RKO (cell line): ENCODE data around the gene CKLF.
A peak's percentile ranks its signal among the peaks of the same experiment; 100 is the strongest.
"Not testable (repeated sequence)": the region's sequence is repeated elsewhere in the genome, so short reads cannot be mapped to it uniquely, and the experiment has no call there.

Experiments used
- DNase-seq: peaks from one replicate; pipeline ENCODE4 v3.0.0-alpha.2; 2016; ENCODE audit warnings: low spot score

The CKLF gene

DNA sequence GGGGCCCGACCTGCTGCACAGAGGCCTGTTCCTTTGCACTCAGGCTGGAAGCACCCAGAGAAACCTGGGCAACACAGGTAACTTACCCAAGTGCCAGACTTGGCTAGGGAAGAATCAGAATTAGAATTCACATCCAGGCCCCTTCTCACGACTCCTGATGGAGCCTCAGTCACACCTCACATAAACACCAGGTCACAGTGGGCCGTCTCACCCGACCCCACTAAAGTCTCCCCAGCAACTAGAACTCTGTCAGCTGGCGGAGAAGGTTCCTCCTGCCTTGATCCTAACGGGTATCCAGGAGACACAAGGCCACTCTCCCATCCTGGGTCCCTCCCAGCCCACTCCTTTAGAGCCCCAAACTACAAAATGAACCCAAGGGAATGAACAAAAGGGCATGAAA lies 8.8 kb upstream of the CKLF start:
- no peak for DNase-seq

DNA sequence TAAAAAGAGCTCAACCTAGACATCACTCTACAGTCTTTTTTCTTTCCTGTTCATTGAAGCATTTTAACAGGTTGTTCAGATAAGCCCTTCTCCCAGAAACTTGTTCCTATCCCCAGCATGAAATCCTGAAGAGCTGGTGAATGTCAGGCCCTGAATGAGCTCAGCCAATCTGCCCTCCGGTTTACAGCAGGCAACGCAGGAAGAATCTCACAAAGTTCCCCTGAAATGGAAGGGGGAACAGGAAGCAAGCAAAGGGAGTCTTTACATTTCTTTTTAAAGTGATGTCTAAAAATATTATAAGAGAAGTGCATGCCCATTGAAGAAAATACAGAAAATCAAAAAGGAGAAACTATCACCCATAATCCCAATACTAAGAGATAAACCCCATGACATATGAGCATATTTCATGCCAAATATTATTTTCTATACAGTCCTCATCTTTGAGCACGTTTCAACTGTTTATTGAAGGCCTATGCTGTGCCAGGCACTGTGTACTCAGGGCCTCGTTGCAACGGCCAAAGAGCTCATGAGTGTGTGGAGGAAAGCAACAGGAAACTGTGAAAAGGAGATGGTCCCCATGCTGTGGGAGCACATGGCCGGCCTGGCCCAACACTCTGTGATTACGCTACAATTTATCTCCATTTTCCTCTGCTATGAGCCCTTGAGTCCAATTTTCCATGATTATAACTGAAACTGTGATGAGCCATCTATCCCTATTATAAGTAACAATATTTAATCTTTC lies 8.2 kb upstream of the CKLF start:
- no peak for DNase-seq

DNA sequence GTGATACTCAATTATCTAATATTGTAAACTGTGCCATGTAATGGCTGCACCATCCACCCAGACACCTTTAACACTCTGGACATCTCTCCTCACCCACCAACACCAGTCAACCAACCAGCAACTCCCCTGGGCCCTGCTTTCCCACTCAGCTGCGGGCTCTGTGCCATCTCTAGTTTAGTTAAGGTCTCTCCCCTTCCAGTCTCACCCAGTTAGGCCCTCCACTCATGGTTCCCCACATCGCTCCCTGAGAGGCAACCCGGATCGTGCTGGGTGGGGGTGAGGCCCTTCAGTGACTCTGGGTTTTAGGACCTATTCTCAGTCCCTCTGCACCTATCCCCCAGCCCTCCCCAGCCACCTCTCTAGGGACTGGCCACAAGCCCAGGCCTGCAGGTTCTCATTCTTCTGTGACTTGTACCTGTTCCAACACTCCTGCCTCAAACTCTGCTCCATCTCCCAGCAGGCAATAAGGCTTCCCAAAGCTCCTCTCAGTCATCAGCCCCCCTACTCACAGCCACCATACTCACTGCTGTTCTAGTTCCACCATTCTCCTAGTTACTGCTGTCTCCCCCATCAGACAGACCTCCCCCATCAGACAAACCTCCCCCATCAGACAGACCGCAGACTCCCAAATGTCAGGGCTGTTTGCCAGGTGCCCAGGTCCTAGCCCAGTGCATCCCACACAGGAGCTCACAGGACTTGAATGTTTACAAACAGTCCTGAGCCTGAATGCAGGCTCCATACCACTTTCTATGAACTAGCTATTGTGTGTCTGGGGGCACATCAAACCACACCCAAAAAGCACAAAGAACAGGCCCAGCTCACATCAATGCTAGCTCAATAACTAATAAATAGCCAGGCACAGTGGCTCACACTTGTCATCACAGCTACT lies 5.0 kb upstream of the CKLF start:
- DNase-seq: no peak

DNA sequence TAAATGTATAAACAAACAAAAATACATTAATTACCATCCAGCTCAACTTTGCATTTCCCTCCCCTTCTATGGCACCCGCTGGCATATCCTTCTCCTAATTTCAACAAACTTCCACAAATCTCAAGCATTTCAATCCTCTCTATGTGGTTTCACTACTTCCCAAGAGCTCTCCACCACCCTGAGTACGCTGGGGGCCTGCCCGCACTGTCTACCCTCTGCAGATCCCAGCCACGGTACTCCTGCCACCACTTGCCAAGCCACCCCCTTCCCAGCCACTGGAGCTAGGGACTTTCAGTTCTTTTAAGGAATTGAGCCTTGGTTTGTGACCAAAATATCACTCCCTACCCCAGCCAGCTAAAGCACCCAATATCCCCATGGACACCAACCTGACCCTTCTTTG lies 4.3 kb upstream of the CKLF start:
- no peak for DNase-seq

DNA sequence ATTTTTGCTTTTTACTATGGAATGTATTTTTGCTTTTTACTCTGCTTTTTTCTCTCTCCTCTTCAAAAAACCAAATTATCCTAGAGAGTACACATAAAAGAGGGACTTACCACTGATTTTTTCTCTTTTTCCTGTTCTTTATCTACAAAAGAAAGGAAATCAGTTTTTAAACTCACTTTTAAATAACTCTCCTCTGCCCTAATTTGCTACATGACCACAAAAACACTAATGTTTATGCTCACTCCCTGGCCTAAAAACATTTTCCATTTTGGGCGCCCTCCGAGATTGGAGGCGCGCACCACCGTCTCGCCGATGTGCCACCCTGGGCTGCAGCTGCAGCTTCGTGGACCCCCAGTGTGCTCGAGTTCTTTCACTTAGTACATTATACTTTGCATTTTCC lies 3.5 kb upstream of the CKLF start:
- DNase-seq: no peak

DNA sequence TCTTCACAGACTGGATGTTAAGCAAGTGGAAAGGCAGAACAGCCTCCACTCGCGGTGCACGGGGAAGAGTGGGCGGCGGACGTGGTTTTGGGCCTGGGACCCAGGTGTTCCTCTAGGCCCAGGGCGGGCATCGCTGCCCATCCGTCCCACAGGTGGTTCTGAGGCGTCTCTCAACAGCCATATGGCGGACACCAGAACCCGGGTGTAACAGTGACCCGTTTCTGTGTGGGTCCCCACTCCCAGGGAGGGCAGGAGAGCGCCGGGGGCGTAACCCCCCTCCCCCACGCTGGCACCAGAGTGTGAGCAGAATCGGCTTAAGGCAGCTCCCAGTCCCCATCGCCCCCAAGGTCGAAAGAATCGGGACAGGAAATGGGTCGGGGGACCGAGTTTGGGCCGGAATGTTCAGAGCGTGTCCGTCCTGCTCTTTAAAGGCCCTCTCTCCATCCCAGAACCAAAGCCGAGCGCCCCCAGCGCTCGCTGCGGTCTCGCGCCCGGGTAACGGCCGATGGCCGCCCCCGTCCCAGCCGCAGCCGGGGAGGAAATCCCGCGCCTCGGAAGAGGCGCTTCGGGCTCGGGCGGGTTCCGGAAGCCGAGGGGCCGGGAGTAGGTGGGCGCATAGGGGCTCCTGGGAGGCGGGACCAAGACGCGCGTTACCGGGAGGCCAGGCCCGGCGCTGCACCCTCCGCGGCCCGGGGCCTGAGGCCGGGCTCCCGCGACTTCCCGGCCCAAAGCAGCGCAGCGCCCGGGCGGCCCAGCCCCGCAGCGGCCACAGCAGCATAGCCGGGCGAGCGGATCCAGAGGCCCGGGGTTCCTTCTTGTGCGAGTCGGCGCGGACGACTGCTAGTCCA lies 2.9 kb upstream of the CKLF start, which contains the start of gene TK2:
TSS of gene TK2 (minus strand) at position 839 of the 848 bp plus-strand sequence. CDS start at position 778, 61 bp downstream.
- peak; percentile 43 for DNase-seq

DNA sequence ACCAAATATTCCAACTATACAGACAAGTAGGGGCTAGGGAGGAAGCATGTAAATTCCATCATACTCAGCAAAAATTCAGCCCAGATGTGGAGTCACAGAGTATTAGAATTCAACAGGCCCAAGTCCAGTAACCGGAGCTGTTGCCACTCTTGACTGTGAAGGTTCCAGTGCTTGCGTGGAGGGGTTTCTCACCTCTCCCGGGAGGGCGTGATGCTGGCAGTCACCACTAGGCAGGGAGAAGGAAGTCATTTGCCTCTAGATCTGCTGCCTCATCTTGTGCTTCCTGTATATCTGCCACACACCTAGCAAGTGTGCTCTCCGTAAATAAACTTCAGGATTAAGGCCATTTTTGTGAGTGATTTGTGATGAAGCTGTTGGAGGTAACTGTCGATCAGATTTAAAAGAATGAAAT lies 1.0 kb upstream of the CKLF start:
- DNase-seq: peak; percentile 84

DNA sequence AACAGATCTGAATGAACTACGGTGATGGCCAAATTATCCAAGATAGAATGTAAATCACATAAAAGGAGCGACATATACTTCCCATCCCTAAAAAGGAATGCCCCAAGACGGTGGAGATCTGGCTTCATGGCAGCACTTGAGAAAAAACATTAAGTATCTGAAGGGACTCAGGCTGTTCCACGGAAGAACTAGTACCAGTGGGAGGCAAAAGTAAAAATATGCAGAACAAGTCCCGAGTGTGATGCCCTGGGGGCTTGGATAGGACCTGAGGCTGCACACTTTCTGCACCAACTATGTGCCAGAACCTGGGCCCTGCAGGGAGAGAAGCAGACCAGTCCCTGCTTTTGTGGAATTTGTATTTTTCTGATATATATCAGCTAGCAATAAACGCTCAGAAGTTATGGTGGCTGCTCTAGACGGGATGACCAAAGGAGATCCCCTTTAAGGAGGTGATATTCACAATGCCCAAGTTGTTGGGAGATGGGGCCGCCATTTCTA lies 539 bp upstream of the CKLF start:
- DNase-seq: no peak

DNA sequence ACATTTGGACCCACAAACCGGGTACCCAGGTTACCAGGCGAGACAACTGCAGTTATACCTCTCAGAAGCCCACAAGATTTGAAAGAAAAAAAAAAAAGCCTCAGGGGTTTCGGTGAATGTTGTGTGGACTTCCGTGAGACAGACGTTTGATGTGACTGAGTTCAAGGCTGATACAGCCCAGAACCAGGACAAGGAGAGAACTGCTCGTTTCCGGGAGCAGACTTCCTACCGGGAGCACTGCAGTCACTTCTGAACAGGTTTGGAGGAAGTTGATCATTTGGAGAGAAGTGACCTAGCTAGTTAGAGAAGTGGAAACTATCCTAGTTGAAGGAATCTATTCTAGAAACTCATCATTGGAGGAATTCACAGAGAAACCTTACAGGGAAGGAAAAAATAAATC lies 847 bp downstream of the CKLF start:
- DNase-seq: peak; percentile 70

DNA sequence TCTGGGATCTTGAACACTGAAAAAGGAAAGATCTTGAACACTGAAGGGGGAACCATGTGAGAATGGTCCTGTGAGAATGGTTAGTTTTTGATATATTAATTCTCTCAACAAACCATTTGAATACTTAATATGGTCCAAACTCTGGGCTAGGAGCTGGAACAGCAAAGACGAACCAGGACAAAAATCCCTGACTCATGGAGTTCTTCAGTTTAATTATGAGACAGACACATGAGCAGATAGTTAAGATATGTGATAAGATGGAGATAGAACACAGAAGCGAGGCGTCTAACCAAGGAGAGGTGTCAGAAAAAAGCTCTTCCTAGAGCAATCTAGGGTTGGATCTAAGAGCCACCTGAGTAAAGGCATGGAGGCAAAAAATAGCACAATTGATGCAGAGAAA lies 1.6 kb downstream of the CKLF start:
- DNase-seq: no peak

DNA sequence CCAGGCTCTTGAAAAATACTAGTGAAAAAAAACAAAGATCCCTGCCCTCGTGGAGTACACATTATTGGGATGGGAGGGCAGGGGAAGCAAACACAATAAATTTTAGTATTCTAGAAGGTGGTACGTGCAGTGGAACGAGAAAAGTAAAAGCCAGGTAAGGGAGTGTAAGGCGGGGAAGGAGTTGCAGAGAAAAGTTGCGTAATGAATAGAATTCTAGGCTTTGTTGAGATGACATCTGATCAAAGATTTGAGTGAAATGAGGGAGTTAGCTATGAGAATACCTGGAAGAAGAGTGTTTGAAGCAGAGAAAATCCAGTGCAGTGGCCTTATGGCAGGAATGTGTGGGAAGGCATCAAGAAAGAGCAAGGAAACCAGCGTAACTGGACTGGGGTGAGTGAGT lies 2.1 kb downstream of the CKLF start:
- DNase-seq: no peak

DNA sequence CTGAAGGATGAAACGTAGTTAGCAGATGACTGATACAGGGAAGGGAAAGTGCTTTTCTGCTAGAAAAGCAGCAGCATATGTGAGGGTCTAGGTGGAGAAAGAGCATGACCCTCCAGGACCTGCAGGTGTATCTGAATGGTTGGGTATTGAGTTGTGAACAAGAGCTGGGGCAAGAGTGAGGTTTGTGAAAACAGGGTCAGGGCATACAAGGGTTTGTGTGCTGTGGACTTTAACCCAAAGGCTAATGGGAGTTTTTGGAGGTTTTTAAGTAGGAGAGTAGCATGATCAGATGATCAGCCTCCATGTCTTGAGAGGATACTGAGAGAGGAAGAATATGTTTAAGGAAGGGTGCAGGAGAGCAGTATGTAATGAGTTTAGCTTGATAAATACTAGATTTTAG lies 7.7 kb downstream of the CKLF start:
- no peak for DNase-seq

DNA sequence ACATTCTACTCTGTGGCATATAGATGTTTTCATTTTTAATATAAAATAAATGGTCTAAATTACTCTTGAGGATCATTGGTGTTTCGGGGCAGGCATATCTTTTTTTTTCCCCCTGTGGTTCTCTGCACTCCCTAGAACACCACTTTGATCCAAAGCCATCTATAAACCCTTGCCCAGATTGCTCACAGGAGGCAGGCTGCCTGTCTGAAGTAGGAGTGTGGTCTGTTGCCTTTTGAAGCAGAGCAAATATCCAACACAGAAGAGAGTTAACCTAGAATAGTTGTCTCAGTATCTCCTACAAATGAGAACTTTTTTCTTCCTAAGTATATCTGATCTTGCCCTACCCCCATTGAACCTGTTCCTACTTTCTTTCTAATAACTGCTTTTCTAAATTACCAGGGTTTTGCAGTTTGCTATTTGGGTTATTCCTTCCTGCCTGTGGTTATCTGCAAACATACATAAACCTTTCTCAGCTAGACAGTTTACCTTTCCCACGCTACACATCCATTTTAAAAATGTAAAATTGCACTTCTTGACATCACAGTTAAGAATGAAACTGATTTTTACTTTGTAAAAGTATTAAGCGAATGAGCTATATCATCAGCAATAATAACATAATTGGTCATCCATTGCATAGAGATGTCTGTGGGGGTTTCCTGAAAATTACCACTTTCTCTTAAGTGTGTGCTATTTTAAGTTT lies 9.2 kb downstream of the CKLF start:
- DNase-seq: no peak

DNA sequence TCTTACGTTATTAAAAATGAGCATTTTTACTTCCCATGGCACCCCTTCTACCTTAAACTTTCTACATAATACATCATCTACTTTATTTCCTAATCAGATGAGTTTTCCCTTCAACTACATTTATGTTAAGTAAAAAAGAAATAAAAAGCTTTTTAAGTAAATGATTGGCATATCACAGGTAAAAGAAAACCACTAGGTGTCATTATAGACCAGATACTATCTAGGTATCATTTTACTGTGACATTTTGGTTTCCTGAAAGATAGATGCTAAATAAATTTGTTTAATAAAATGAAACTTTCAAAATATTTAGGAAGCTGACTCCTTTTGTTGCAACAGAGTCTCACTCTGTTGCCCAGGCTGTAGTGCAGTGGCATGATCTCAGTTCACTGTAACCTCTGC lies 10.0 kb downstream of the CKLF start:
- DNase-seq: no peak

DNA sequence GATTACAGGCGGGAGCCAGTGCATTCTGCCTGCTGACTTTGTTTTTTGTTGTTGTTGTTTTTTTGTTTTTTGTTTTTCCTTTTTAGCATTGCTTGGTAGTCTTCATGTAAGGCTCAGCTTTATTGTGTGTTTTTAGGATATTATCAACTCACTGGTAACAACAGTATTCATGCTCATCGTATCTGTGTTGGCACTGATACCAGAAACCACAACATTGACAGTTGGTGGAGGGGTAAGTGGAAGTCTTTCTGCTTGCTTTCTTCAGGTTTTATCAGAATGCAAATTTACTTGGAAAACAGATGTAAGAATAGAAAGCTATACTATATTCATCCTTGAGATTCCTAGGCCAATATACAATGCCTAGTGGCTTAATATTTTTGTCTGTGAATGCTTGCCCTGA lies 10.6 kb downstream of the CKLF start:
- DNase-seq: no peak

DNA sequence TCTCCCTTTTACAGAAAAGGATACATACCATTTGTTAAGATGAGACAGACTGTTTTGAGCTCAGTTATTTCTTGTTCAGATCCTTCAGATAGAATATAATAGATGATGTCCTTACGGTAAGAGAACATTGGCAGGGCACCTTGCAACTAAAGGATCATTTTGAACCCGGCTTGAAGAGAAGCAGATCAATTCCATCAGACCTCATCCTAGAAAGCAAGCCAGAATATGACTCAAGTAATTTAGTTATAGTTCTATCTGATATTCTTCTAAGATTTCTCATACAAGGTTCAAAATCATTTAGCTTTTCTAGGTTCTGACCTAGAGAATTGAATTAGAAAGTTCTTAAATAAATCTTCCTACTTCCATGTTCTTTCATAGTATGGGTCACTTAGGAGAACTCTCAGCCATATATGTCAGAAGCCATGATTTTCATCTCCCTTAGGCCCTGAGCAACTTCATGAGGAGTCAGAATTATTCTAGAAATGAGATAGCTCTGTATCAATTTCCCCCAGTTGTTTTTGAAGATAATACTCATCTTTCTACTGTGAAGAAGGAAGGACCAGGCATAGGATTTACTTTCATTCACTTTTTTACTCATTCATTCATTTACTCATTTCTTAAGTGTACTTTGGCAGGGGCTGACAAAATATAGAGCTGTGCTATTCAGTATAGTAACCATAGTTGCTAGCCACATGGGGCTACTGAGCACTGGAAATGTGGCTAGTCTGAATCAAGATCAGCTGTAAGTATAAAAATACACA lies 11.4 kb downstream of the CKLF start:
- no peak for DNase-seq

DNA sequence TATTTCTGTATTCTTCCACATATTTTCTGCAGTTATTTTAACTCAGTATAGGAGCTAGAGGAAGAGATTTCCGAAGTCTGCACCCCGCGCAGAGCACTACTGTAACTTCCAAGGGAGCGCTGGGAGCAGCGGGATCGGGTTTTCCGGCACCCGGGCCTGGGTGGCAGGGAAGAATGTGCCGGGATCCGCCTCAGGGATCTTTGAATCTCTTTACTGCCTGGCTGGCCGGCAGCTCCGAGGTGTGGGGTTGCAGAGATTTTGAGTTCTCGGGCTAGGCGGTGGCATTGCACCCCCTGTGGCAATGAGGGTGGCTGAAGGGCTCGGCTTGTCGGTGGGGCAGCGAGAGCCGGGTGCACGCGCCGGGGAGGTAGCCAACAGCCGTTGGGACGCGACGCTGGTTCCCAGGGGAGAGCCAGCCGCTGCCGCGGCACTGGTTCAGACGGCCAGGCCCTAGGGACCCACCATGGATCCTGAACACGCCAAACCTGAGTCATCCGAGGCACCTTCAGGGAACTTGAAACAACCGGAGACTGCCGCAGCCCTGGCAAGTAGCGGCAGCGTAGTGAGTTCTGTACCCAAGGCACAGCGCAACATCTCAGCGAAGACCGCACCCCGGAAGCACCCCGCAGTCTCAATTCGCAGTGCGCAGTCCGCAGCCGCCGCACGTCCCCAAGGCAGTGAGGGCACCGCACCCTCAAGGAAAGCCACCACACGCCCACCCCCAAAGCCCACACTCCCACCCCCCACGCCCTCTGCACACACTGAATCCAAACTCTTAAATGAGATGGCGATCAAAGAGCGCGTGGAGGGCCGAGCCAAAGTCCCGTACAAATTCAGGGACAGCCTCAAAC lies 13.9 kb downstream of the CKLF start, which contains the start of gene CMTM1:
TSS of gene CMTM1 (plus strand) at position 389 of the 851 bp plus-strand sequence. CDS start at position 464, 75 bp downstream.
- DNase-seq: no peak

DNA sequence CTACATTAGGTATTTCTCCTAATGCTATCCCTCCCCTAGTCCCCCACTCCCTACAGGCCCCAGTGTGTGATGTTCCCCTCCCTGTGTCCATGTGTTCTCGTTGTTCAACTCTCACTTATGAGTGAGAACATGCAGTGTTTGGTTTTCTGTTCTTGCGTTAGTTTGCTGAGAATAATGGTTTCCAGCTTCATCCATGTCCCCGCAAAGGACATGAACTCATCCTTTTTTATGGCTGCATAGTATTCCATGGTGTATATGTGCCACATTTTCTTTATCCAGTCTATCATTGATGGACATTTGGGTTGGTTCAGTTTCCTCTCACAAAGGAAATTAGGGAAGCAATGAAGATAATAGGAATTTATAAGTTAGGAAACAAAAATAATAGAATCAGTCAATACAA lies 14.9 kb downstream of the CKLF start:
- not testable (repeated sequence) for DNase-seq

DNA sequence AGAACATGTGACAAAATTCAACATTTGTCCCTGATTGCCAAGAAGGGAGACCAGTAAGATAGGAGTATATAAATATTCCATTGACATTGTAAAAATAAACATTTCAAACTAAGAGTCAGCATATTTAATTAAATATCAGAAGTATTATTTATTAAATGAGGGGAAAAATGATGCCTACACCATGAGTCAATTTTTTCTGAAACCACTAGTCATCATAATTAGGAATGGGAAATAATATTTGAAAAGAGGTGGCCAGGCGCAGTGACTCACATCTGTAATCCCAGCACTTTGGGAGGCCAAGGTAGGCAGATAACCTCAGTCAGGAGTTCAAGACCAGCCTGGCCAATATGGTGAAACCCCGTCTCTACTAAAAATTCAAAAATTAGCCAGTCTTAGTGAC lies 16.0 kb downstream of the CKLF start:
- no peak for DNase-seq

DNA sequence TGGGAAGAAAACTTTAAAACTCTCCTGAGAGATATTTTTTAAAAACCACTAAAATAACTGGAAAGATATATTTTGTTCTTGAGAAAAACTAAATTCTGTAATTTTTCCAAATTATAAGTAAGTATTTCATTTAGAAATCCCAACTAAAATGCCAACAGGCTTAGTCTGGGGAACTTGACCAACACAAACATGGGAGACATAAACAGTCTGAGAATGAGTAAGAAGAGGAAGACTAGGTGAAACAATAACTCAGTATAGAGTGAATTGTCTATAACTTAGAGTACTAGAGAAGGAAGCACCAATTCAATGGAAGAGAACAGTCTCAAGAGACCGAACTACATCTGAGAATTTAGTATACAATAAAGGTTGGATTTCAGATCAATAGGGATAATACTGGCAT lies 16.8 kb downstream of the CKLF start:
- DNase-seq: no peak
